HT-29 (cell line): ENCODE data around the gene BST2. TPM values are rescaled to one million over a fixed set of nuclear protein-coding genes. Genes with fewer than 3 reads are reported as not detected.

Experiments used
- DNase-seq: peaks from one replicate; pipeline ENCODE4 v3.0.0-alpha.2; 2015; ENCODE audit warnings: low spot score
- total RNA-seq: library from RNA; depleted of rRNA; stranded (reverse); fragments of >200 nt; shearing (Covaris generic); gene quantifications from 2 replicates; pipeline ENCODE4 v1.2.3, GENCODE V29; 2014

Gene BST2
- total RNA-seq, 1 experiment from 2014 or later = 172 TPM

DNA sequence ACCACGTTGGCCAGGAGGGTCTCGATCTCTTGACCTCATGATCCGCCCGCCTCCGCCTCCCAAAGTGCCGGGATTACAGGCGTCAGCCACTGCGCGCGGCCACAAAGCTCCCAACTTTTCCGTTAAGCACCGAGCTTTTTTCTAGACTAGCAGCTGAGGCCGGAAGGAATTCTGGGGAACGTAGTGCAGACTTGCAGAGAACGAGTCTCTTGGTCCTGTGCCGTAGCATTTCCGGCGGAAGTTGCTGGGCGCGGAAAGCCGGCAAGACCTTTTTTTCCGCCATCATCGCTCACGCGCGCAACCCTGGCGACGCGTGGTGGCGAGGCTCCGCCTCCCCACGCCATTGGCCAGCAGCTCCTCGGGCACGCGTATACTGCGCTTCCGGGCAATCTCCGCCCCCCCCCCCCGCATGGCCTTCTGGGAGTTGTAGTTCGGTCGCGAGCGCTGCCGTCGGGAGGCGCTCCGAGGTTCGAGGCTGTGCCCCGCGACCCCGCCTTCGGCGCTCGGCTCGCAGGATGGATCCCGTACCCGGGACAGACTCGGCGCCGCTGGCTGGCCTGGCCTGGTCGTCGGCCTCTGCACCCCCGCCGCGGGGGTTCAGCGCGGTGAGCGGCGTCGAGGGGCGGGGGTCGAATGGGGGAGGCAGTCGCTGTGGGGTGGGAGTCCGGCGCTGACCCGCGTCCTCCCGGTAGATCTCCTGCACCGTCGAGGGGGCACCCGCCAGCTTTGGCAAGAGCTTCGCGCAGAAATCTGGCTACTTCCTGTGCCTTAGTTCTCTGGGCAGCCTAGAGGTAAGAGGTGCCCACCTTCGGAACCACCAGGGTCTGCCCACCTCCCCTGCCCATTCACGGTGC is 14.4 kb upstream of the BST2 start, which contains the start of gene MVB12A:
MVB12A (plus strand) TSS at position 427 of the 854 bp plus-strand sequence; CDS start at position 516, 89 bp downstream.
- peak; percentile 90 for DNase-seq

DNA sequence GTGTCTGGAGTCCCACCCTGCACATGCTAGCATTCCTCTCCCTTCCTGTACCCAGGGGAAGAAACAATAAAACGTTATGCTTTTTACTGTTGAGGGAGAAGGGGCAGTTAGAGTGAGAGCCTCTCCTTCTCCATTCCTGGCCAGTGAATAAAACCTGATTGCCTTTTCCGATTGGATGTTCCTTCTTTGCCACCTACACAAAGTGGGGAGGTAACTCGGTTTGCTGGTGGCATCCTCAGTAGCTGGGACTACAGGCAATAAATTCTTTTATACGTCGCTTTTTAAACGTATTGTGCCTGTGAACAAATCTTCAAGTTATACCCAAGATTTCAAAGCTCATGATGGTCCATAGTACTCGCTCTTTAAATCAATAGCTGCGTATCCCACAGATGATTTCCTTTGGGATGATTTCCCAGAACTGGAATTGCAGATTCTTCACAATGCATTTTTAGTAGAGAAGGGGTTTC is 13.8 kb upstream of the BST2 start:
- no peak for DNase-seq

DNA sequence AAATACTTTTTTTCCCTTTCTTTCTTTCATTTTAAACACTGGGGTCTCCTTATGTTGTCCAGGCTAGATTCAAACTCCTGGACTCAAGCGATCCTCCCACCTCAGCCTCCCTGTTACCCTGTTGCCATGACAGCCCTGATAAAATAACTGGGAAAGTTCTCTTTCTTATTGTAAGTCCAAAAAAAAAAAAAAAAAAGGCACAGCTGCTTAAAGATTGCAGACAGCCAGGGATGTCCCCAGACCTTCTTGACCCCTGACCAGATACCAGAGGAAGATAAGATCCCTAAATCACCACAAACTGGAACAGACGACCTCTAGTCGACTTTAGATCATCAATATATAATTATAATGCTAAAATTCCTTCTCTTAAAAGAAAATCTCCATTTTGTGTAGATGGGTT is 13.3 kb upstream of the BST2 start:
- DNase-seq = no peak

DNA sequence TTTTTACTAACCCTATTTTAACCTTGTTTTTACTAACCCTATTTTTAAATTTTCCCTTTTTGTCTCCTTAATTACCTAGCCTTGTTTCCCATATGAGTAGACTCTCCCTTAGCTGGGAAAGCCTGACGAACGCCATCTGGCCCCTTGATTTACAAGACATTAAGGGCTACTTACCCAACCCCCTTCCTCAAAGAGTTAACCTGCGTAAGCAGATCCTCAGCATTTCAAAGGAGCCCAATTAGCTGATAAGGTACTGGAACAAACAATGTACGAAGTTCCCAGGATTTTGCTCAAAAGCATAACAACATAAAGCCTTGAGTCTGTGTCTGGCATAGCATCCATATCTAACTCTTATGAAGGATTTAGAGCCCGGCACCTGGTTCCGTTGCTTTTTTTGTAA is 9.7 kb upstream of the BST2 start:
- no peak for DNase-seq

DNA sequence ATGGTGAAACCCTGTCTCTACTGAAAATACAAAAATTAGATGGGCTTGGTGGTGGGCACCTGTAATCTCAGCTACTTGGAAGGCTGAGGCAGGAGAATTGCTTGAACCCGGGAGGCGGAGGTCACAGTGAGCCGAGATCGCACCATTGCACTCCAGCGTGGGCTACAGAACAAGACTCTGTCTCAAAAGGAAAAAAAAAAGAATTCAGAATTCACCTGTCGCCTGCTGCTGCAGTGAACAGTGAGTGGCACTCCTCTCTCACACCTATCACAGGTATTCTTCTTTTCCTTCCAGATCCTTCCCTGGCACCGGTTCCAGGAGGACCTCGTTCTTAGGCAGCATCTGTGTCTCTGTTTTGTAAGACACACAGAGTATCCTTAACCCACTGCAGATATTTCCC is 8.7 kb upstream of the BST2 start:
- no peak for DNase-seq

DNA sequence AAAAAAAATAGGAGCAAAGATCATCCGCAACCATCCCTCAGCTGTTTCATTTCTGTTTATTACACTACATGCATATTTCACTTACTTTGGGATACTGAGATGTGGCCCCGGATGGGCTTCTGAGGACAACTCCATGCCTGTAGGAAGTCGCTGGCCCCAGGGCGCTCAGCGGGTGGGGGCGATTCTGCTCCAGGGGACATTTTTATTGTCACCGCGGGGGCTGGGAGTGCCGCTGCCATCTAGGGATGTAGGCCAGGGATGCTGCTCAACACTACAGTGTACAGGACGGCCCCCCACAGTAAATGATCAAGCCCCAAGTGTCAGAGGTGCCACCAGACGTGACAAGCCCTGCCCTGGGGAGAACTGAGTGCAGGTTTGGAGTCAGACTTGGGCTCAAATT is 6.4 kb upstream of the BST2 start:
- no peak for DNase-seq

DNA sequence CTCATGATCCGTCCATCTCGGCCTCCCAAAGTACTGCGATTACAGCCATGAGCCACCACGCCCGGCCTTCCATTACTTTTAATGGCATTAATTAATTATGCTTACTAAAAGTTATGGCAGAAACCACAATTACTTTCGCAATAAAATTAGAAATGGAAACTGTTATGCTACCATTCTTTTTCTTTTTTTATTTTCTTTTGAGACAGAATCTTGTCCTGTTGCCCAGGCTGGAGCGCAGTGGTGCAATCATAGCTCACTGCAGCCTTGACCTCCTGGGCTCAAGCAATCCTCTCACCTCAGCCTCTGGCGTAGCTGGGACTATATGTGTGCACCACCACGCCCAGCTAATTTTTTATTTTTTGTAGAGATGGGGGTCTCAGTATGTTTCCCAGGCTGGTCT is 4.6 kb upstream of the BST2 start:
- no peak for DNase-seq

DNA sequence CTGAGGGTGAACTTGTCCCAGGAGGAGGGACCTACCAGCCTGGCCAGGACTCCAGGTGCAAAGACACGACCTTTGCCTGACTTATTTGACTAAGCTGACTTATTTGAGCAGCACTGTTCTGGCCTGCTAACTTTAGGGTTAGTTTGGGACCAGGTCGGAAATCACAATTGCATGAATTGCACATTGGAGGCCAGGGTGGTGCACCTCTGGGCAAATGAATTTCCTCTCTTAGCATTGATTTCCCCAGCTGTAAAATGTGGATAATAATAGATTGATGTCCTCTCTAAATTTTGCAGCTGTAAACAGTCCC is 1.4 kb upstream of the BST2 start:
- DNase-seq = no peak

DNA sequence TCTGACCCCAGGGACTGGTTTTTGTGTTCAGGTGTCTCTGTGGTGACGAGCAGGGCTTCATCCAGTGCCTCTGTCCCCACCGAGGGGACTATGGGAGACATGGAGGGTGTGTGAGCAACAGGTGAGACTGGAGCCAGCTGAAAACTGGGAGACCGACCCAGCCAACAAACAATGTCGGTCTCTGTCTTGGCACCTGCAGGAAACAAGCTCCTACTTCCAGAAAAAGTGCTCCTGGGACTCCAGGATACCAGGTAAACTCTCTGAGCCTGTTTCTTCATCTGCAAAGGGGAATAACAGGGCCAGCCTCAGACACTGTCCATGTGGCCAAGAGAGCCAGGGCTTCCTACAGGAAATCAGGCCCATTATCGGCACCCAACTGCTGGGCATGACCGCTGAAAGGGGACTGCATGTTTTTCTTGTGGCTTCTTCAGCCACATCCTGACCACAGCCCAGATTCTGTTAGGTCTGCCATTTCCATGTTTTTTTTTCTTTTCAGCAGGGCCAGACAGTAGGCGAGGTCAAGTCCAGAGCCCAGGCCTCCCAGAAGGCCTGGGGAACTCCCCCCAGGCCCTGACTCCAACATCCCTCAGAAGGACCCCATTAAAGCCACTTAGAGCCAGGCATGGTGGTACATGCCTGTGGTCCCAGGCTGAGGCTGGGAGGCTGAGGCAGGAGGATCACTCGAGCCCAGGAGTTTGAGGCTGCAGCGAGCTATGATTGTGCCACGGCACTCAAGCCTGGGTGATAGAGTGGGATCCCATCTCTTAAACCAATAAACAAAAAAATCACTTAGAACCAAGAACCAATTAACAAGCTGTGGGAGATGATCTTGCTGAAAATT is 836 bp upstream of the BST2 start:
- DNase-seq = no peak

DNA sequence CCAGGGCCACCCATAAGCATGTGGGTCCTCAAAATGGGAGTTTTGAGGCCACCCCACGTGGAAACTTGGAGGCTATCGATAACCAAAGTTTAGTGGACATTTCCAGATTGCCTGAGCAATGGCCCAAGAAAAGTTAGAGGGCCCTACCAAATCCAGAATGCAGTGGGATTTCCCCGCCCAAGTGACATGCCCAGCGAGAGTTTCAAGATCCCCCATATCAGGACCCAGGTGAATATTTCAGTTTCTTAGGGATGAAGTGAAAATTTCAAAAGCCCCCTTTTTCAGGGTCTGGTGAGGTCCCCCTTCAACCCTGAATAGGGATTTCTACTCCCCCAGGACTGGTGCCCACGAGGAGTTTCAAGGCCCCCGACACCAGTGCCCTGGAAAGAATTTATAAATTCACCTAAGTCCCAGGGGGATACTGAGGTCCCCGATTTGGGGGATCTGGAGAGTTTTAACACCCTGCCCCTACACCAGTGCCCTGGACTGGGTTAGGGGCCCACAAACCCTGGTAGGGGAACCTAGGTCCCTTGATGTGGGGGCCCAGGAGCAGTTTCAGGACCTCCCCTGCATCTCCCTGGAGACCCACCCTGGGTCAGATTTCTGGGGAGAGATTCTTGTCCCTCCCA is 695 bp downstream of the BST2 start:
- DNase-seq = no peak

DNA sequence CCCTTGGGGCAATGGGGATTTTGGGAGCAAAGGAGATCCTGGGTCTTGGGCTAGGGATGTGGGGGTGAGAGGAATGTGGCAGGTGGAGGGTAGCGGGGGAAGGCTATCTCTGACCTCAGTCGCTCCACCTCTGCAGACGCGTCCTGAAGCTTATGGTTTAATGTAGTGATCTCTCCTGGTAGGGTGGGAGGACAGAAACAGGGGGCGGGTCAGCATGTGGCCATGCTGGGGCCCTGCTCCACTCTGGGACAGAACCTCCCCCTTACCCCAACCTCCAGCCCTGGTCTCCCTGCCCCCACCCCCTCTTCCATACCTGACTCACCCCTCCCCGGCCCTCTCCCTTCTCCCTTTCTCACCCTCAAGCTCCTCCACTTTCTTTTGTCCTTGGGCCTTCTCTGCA is 1.4 kb downstream of the BST2 start:
- DNase-seq = no peak

DNA sequence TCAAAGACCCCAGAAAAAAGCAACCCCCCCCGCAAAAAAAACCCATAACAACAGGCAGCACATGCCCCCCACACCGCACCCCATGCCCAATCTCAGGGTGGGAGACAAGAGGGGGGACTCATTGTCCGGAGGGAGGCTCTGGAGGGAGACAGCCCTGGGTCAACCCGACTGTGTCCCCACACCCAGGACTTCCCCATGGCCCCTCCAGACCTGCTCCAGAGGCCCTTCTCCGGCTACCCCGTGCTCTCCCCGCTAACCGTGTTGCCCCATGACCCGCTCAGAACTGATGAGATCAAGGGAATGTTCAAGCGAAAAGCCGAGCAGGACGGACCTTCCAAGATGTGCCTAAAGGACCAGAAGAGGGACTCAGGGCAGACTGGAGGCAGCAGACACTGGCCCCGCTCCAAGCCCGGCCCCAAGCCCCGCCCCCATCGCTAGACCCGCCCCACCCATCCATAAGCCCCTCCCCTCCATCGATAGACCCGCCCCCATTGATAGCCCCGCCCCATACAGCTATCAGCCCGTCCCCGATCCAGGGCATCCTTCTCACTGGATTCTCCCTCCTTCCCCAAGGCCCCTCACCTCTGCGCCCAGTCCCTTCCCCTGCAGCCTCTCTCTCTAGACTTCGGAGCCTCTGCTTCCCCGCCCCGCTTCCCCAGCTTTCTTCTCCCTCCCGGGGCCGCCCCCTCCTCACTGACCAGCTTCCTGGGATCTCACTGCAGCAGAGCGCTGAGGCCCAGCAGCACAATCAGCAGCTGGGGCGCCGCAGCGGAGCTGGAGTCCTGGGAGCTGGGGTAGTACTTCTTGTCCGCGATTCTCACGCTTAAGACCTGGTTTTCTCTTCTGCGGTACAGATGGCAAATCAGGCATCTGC is 2.2 kb downstream of the BST2 start:
- peak; percentile 26 for DNase-seq

DNA sequence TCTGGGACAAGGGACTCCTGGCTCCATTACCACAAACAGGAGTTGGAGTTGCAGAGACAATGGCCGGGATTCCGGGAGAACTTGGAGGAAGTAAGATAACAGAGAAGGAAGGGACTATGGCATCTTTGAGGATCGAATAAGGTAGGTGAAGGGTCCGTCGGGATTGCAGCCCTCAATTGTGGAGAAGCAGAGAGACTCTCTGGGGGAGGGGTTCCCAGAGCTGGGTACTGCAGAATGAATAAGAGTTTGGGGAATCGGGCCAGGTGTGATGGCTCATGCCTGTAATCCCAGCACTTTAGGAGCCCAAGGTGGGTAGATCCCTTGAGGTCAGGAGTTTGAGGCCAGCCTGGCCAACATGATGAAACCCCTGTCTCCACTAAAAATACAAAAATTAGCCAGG is 3.8 kb downstream of the BST2 start:
- no peak for DNase-seq

DNA sequence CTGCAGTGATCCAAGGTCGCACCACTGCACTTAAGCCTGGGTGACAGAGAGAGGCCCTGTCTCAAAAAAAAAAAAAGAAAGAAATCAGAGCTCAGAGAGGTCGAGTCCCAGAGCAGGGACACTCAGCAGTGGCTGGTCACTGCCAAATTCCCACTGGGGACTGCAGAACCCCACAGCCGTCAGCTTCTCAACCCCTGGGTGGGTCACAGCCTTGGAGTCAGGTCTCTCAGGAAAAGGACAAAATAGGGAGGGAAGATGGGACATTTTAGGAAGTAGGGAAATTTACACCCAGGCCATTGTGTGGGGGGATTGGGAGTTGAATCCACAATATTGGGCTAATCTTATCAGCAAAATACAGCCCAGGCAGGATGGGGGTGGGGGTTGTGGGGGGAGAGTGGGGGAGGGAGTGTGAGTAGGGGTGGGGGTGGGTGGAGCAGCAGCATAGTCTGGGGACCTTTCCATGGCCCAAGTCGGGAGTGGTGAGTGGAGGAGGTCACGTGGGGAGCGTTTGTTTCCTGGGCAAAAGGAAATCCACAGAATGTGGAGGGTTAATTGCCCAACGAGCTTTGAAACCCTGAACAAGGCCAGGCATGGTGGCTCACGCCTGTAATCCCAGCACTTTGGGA is 6.4 kb downstream of the BST2 start:
- no peak for DNase-seq

DNA sequence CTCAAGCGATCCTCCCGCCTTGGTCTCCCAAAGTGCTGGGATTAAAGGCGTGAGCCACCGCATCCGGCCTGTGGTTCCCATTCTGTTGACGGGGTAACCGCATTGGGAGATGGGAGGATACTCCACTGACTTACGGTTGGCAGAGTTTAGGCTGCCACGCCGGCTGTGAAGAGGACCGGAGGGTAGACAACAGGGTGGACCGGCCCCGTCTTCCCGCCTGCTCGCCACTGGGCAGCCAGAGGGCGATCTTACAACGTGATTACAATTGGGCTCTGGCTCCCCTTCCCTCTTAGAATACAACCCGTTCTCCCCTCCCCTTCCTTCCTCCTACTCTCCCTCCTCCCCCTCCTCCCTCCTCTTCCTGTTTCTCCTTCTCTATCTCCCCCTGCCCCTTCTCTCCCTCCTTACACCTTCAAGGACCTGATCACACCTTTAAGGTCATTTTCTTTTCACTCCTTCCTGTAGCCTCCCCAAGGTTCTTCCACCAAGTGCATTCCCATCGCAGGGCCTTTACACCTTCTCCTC is 10.5 kb downstream of the BST2 start:
- DNase-seq = peak; percentile 54

DNA sequence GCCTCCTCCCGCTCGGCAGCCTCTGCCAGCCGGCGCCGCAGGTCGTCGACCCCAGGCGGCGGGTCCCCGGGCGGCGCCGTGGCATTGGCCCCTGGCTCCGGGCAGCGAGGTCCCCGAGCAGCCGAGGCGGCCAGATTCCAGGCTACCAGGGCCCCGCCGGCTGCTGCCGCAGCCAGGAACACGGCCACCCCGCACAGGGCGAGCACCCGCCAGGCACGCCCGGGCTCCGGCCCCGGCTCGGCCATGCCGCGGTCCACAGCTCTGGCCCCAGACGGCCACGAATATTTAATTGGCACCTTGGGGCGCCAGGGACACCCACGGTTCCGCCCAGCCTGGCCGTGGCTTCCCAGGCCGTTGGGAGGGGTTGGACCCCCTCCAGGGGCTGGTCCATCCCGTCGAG is 11.5 kb downstream of the BST2 start, which contains the start of gene CCDC194:
CCDC194 (minus strand) TSS at position 283 of the 400 bp plus-strand sequence; CDS start at position 245, 38 bp downstream.
- no peak for DNase-seq

DNA sequence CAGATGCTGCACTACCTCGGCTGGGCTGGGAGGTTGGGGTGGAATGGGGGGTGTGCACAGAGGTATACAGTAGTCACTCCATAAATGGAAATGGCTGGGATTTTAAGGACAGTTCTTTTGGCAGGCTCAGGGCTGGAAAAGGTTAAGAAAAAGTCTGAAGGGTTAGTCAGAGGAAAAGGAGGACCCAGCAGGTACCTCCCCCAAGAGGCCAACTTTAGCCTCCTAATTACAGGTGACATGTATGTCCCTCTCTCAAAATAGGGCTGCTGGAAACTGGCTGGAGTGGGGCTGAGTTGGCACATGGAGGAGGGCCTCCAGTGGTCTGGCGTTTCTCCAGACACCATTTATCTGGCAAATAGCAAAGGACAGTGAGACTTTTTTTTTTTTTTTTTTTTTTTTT is 12.4 kb downstream of the BST2 start:
- DNase-seq = no peak

DNA sequence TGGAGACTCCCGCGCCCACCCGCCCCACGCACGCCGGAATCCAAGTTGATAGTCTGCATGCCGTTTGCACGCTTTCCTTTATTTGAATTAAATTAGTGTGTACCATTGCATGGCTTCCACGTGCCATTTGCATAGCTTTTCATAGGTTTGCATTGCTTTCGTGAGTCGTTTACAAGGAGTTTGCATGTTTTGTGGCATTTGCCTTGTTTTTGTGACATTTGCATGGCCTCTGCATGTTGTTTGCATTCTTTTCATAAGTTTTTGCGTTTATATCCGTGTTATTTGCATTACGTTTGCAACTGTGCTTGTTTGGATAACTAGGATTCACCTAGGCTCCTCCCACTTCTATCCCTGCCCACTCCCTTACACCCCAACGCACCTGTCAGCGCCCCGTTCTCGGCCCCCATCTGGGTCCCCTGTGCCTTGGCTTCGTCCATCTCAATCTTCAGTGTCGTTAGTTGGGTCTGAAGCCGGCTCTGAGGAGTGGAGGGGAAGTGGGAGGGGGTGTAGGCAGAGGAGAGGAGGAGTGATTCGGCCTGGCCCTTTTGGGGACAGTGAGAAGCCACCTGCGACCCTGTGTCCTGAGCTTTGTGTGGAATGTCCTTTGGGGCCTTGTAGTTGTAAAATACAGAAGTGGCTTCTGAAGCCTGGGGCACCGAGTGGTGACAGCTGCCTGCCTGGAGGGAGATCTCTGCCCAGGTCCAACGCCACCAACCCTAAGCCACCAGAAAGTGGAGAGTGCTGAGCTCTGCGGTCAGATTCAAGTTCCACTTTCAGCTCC is 13.9 kb downstream of the BST2 start:
- no peak for DNase-seq

DNA sequence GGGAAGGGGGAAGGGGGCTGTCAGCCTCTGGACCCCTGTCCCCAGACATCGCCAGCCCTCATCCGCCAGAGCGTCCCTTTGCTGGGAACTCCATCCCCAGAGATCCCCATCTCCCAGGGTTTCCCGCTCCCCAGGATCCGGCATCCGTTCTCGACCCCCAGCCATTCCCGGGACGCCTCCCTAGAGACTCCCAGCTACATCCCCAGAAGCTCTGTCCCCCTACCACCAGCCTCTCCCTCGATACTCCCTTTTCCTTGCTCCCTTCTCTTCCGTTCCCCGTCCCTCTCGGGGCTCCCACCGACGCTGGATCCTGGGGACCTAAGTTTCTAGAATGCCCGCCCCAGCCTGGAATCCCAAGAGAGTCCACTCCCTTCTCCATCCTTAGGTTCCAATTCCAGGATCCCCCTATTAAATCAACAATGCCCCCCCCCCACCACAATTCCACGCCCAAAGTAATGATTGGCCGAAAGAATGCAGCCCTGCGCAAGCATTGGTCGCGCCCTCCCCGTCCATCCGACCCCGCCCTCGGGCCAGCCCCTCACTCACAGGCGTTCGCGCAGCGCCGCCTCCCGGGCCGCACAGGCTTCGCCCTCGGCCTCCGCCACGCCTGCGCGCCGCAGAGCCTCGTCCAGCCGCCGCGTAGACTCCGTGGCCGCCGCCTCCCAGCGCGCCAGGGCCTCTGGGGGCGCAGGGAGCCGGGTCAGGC is 14.6 kb downstream of the BST2 start:
- peak; percentile 73 for DNase-seq
